ENCODE results near the gene LMAN2L.

The LMAN2L gene

DNA sequence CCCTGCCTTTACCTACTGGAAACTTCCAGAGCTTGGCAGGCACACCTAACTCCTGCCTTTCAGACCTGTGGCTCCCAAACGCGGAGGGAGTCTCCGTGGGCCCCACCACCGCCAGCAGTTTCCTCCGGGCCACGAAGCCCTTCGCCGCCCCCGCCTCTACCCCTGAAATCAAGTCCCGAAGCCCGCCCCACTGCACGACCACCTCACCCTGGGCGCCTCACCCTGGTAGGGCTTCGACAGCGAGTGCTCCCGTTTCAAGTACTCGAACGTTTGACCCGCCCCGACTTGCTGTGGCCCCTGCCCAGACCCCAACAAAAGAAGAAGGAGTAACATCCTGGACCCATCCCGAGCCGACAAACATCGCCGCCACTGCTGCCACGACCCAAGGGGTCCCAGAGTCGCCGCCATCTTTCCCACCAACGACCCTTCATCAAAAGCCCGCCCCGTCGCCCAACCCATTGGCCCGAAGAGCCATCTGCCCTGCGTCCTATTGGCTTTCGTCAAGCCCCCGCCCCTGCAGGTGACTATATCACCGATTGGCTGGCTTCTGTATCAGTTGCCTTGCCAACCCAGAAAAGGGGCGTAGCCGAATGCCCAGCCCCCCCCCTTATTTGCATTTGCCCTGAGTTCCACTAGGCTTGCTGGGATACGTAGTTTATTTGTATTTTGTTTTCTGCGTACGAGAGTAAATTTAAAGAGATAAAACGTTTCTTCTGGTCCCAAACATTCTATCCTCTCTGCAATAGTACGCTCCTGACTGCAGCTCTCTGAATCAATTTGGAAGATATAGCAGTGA is at the start of gene LMAN2L:
LMAN2L (minus strand) TSS at position 432 of the 796 bp plus-strand sequence; CDS start at position 408, 24 bp downstream.
- DNase-seq: peak; percentile 95

GRCh38 chr2:96789245-96789617 is 49.4 kb upstream of the LMAN2L start:
- no peak for DNase-seq

GRCh38 chr2:96788442-96789244 is 48.8 kb upstream of the LMAN2L start:
- no peak for DNase-seq

DNA sequence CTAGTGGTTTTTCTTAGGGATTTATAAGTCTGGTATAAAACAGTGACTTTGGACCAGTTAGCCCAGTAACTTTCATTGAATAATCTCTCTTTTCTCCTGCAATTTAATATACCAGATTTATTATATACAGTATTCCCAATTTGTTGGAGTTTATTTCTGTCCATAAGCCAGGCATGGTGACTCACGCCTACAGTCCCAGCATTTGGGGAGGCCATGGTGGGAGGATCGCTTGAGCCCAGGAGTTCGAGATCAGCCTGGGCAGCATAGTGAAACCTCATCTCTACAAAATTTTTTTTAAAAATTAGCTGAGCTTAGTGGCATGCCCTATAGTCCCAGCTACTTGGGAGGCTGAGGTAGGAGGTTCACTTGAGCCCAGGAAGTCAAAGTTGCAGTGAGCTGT is 47.5 kb upstream of the LMAN2L start:
- DNase-seq: no peak

DNA sequence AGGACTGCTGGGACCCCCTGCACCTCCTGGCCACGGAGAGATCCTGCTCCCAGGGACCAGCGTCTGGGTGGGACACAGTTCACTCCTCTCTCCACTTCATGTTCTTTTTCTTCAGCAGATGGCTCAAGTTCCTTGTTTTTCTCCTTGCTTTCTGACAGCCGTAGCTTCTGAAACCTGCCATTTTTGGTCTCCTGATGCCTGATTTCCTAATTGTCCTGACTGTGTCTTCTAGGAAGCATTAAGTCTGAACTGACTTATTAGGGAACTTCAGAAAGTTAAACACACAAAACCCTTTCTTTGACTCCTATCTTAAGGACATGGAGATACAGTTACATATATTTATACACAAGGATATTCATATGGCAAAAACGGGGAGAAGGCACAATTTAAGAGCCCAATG is 43.5 kb upstream of the LMAN2L start:
- no peak for DNase-seq

GRCh38 chr2:96775160-96775559 is 35.3 kb upstream of the LMAN2L start:
- no peak for DNase-seq

- DNase-seq: peak; percentile 68
These were observed 34.1 kb upstream of the LMAN2L start for GRCh38 chr2:96773922-96774321.

GRCh38 chr2:96772903-96773671 is 33.2 kb upstream of the LMAN2L start:
- no peak for DNase-seq

GRCh38 chr2:96771796-96772618 is 32.1 kb upstream of the LMAN2L start:
- no peak for DNase-seq

DNA sequence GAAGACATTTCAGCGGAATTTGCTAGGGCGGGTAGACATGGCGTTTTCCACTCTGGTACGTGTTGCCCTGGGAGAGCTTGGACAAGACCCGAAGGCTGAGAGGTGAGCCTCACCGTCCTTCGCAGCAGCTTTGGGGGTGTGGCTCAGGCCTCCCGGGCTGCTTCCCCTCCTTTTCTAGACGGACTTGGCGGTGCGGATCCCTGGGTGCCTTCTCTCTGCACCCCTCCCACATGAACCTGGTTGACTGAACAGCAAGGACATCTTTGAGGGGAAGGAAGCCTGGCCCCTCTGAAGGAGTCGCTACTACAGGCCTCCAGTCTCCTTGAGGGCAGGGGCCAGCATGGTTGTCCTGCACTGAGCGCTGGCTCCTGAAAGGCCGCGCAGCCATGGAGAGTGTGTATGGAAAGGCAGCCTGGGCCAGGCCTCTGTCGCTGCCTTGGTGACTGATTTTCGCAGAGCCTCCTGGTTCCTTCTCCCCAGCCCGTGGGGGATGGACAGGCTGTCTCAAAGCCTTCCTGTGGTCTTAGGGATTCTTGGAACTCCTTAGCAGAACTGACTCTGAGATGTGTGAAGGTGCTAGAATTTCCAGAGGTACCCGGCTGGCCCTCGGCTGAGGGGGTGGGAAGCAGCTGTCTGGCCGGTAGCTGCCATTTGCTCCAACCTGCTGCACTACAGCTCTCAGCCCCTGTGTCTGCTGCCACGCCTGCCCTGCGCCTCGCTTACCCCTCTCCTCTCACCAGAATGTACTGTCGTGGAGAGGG is 30.8 kb upstream of the LMAN2L start:
- no peak for DNase-seq

DNA sequence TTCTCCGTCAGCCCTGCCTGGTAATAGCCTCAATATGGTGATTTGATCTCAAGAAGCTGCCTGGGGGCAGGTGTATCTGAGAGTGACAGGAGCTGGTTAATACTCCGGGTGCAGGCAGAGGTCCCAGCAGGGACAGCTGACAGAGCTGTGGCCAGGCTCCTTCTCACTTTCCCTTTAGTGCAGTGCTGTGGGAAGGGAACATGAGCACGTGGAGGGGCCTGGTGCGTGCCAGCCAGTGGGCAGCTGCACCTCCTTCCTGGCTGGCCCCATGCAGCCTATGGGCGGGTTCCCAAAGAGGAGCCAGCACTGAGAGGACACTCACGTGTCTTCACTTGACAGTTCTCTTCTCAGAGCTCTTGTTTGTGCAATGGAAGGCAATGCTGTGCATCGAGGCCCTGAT is 29.9 kb upstream of the LMAN2L start:
- no peak for DNase-seq

DNA sequence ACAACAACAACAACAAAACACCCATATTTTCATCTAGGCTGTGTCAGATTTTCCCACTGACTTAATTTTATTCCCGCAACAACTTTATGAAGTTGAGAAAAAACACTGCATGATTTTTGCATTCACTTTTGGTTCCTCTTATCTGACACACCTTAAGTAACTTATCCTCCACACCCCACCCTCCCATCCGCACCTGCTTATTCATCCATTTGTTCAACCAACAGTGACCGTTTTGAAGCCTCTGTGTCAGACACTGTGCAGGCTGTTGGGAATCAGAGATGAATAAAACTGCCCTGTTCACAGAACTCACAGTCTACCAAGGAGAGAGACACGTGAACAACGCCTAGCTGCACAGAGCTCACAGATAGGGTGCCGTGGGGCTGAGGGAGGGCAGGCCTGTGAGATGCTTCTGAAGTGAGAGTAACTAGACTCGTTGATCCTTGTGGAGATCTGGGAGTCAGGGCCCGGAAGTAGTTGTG is 28.3 kb upstream of the LMAN2L start:
- DNase-seq: no peak

- no peak for DNase-seq
These were observed 27.4 kb upstream of the LMAN2L start for GRCh38 chr2:96767135-96767871.

DNA sequence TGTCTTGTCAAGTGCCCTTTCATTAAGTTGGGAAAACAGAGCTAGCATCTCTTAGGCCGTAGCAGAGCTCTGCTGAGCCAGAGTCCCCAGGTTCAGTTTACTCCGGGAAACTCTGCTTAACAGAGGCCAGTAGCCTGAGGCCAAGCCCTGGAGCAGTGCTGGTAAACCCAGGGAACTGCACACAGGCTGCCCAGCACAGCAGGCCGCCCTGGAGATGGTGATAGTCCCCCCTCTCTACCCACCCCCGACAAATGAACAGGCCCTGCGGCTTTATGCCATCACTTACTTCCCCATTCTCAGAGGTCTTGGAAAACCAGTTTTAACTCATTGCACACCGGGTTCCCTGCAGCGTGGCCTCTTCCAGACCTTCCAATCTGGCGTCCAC is 24.4 kb upstream of the LMAN2L start:
- no peak for DNase-seq

- peak; percentile 53 for DNase-seq
These were observed 23.8 kb upstream of the LMAN2L start for GRCh38 chr2:96763511-96764252.

GRCh38 chr2:96762529-96763311 is 22.9 kb upstream of the LMAN2L start:
- DNase-seq: peak; percentile 63

GRCh38 chr2:96760986-96761832 is 21.3 kb upstream of the LMAN2L start:
- no peak for DNase-seq
